NCI-H2171 (cell line): ENCODE data around the gene SLC35F1.

ENCODE experiments used
- DNase-seq: peaks from one replicate; lab custom pipeline; 2025; lab: John Stamatoyannopoulos, UW

SLC35F1 gene

DNA sequence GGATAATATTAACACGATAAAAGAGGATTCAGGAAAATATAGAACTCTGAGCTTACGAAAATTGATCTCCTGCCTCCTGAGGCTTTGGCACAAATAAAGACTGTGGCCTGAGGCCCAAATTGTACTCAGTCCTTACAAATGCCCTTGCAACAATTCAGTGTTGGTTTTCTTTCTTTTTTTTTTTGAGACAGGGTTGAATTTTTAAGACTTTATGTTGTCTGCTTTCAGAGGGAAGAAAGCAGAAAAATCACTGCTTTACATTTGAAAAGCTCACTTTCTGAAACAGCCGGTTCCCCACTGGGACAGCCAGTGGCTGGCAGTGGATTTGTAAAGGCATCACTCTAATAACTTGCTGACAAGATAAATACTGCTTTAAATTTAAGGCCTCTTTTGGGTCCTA is 290.5 kb downstream of the SLC35F1 start:
- no peak for DNase-seq

DNA sequence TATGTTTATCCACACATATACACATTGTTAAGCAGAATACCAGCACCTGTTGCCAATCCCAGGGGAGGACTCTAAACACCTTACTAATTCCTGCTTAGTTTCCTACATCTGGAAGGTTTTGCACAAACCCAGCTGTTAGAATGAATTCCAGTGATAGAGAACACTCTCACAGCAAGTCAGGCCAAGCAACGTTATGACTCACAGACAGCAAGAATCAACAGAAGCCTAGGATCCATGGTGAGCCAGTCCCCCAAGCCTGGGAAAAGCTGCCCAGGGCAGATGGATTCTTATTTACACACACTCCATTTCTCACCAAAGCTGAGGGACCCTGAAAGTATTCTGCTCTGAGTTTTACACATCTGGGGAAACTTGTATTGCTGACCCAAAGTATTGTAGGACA is 291.7 kb downstream of the SLC35F1 start:
- DNase-seq = no peak

DNA sequence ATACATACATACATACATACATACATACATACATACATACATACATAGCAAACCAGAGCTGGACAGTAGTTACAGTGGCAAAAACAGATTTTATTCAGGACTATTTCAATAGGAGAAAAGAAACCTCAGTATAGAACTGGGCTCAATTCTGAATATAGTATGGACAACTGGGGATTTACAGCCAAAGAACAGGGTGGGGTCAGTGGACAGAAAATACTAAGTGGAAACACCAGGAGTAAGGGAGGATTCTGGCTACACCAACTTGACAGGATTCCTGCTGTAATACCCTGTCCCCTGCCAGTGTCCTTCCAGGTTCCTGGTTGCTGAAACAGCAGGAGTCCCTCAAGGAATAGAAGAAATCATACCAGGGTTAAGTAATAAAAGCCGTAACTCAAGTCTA is 293.1 kb downstream of the SLC35F1 start:
- DNase-seq = no peak

DNA sequence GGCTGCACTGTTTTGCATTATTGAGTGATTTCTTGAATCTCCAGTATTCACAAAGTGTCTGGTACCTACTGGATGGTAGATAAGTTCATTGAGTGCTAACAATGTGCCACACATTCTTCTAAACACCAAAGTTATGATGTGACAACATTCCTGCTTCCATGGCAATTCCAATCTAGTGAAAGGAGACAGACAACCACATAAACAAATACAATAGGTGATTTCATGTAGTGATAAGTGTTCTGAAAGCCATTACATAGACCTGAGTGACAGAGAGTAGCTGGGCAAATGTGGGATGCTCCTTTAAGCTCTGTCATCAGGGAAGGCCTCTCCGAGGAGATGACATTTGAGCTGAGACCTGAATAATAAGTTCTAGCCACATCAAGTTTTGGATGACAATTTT is 295.5 kb downstream of the SLC35F1 start:
- DNase-seq = no peak

DNA sequence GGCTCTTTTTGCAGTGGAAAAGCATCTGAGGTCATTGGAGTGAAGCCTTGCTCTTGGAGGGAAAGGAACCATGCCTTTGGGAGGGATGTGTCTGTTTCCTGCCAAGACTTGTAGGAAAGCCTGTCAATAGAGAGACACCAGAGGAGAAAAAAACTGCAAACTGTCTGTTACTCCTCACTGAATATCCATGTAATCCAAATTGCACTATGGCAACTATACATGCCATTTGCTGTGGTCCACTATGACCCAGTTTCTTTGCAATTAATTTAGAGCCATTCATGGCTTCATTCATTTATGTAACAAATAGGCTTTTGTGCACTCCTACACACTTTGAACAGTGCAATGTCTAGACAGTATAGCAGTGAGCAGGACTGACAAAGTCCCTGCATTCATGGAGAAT is 296.5 kb downstream of the SLC35F1 start:
- DNase-seq = no peak

DNA sequence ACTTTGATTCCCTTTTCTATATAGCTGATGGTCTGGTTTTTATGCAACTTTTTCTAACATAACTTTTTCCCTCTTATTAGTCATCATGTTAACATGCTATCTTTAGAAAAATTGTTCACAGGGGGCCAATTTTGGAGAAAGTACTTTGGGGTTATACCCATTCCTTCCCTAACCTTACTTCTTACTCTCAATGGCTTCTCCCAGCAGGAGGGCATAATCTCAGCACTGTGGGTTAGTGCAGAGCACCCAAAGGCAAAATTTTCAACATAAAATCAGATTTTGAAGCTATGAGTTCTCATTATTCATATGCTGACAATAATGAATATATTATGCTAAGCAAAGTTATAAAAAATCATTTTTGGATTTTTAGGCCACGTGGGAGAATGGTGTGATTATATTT is 299.2 kb downstream of the SLC35F1 start:
- no peak for DNase-seq

DNA sequence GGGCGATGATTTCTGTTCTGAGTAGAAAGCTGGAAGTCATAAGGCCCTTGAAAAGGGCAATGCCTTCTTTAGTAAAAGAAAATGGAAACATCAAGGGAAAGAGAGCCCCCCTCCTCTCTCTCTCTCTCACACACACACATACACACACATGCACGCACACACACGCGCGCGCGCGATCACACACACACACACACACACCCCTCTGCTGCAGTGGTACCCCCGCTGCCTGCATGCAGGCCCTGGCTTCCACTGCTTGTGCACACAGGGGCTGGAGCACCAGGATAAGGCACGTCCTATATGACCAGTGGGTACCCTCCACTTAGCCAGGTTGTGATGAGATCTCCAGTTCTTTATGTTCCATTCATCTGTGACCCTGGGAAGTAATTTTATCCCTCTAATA is 300.9 kb downstream of the SLC35F1 start:
- no peak for DNase-seq

DNA sequence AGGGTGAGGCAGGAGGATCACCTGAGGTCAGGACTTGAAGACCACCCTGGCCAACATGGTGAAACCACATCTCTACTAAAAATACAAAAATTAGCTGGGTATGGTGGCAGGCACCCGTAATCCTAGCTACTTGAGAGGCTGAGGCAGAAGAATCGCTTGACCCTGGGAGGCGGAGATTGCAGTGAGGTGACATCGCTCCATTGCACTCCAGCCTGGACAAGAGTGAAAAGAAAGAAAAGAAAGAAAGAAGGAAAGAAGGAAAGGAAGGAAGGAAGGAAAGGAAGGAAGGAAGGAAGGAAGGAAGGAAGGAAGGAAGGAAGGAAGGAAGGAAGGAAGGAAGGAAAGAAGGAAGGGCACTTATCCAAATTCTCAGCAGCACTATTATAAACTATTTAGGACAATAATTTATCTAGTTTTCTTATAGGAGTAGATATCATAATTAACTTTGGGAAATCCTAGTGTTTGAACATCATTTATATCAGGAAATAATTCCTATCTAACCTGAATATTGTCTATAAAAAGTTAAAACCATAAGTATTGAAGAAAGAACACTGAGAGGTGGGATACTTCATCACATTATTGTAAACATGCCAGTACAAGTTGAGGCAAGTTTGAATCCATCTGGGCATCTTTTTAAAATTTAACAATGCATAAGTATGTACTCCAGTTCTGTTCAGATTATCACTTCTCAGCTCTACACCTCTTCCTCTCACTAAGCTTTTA is 305.5 kb downstream of the SLC35F1 start:
- DNase-seq = no peak

DNA sequence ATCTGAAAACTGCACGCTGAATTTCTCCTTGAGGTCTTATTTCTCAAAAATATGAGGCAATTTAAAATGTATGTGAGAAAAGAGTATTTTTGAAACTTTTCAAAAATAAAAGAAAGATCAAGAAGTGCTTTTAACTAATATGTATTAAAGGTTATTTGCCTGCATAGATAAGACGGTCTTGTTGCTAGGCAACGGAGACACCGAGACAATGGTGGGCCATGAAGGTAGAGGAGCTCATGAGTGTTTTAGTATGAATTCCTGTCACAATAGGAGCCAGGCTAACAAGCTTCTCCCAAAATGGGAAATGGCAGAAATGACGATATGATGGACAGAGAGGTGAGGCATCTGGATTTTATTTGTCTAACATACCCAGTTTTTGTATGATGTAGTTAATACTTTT is 308.2 kb downstream of the SLC35F1 start:
- no peak for DNase-seq

DNA sequence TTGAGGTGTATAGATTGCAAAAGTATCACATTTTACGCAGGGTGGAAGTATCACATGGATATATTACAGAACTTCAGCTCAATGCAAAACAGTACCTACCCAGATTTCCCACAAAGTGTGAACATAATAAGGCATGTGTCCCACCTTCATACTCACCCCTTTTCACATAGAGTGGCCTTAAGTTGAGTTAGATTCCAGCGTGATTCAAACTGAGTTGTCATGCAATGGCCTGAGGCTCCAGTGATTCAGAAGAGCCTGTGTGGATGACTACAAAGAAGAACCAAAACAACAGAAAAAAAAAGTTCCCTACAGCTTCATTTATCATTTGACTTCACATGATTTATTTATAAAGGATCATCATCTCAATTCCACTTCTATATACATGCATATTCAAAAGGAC is 309.7 kb downstream of the SLC35F1 start:
- no peak for DNase-seq

DNA sequence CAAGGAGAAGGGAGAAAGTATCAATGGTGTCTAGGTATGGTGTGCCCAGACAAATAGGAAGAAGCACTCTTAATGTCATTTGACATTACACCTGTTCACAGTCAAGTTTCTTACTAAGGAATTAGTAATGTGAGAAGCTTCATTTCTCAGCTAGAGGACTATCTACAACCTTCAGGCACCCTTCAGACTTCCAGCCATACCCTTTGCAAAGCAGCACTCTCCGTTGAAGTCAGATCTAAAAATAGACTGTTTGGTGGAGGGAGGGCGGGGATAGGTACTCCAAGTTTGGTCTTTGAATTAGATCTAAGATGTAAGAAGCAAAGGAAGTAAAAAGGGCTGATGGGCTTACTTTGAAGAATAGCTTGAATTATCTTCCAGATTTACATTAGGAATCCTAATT is 311.1 kb downstream of the SLC35F1 start:
- DNase-seq = no peak

DNA sequence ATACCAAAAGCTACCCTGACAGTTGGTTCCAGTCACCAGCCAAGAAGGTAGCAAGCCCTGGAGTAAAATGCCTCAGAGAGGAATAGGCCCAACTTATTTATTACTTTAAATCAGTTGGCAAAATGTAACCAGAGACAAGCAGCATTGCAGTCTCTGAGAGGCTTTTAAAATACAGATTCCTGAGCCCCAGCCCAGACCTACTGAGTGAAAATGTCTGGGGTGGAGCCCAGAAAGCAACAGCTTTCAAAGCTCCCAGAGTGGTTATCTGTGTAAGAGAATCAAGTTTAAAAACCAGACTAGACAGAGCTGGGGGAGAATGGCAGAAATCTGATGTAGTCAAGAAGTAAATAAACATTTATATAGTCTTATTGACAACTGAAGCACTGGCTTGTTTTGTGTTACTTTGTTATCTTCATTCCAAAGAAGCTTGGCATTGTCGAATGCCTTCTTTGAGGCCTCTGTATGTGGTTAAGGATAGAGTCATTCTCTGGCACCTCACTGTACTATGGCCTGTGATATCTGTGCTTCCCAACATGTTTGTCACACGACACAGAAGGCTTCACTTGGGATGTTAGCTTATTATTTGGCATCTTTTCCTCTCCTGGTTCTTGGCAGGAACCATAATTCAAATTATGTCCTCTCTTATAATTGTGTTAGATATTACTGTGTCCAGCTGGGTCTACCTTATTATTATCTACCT is 313.5 kb downstream of the SLC35F1 start:
- DNase-seq = no peak

DNA sequence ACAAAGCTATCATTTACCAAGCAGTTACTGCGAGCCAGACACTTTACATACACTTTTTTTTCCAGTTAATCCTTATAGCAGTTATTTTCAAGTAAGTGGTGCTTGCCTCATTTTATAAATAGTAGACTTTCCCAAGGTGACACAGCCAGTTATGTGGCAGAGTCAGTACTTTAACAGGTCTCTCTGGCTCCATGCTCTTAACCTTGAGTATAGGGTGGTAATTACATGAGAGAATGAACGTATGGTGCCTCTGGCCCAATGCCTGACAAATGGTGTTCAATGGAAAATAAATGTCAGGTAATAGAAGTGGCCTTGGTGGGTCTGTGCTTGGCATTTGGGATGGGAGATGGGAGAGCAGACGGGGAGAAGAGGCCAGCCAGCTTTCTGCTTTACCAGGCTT is 316.3 kb downstream of the SLC35F1 start:
- no peak for DNase-seq

DNA sequence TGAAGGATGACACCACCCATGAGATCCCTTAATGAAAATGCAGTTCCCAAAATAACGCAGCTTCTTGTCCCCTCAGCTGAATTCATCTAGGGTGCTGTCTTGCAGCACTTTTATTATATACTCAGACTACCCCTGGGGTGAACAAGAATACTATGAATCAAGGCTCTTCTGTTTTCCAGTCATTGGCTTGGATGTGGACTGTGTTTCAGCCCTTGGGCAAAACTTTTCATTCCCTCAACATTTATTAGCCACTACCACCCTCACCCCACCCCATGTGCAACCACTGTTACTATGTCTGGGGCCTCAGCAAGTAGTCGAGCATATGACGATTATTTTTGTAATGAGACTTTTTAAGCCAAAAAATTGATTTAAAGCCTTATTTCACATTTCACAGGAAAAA is 321.8 kb downstream of the SLC35F1 start:
- no peak for DNase-seq

DNA sequence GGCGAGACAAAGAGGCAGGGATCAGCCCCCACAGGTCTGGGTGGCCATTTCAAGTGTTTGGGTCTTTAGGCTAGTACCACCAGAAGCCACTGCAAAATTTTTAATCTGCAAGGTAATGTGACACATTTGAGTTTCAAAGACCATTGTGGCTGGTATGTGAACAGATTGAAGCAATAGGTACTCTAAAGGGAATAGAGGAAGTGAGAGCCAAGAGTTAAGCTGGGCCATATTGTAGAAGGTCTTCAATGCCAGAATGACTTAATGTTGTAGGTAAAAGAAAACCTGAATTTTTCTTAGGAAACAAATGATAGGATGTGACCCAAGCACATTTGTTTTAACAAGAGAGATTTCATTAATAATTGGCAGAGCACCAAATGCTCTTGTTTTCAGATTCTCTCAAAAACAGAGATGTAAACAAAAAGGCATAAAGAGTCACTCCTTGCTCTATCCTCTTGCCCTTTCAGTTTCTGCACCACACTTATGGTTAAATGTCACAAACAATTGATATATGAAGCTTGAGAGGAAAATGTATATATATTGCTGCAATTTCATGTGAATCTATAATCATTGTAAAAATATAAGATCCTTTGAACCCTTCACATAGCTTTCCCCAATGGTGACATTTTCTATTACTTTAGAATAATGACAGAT is 333.9 kb downstream of the SLC35F1 start:
- DNase-seq = no peak

DNA sequence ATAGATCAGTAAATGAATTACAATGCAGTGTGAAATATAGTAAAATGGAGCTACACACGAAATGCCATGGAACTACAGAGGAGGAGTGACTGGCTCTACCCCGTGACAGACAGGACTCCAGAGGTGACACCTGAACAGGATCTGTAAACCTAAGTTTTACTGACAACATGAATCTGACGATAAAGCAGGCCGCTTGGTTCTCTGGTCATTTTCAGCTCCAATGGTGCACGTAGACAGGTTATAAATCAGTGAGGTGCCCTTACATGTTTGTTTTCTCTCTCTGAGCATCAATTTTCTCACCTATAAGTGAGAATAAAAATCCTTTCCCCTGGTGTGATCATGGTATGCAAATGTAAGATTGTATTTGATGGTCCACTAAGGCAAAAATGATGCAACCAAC is 339.3 kb downstream of the SLC35F1 start:
- DNase-seq = no peak

DNA sequence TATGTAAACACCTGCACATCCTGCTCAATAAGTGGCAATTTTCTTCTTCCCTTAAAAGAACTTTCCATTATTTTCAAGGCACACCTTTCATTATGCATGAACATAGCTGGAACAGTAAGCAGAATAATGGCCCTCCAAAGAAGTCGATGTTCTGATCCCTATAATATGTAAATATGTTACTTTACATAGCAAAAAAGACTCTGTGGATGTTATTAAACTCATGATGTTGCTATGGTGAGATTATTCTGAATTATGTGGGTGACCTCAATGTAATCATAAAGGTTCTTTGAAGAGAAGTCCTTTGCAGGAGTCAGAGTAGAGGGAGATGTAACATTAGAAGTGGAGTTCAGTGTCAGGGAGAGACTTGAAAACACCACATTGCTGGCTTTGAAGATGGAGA is 341.1 kb downstream of the SLC35F1 start:
- DNase-seq = no peak

DNA sequence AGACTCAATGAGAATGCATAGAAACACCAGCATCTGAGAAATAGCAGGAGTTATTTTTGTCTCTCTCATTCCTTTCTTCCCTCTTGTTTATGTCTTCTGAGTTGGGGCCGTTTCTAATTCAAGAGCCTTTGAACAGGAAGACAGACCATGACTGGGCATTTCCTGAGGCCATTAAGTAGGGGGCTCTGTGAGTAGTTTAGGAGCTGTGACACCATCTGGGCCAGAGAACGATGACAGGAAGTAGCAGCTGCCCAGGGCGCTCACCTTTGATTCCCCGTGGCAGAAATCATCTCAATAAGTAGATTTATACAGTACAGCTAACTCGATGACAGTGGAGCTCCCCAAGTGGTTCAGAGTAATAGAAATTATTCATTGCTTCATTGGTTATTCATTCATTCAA is 342.6 kb downstream of the SLC35F1 start:
- no peak for DNase-seq

DNA sequence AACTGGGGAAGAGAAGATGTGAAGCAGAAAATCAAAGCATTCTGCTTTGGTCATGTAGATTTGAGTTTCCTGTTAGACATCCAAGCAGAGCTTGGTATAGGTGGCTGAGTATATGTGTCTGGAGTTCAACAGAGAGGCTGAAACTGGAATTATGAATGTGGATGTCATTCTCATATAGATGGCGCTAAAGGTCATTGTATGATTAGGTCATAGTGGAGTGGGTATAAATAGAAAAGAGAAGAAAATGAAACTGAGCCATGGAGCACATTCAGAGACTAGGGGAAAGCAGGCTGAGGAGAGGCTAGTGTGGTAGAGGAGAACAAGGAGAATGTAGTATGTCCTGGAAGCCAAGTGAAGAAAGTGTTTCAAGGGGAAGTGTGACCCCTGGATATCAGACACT is 345.4 kb downstream of the SLC35F1 start:
- no peak for DNase-seq

DNA sequence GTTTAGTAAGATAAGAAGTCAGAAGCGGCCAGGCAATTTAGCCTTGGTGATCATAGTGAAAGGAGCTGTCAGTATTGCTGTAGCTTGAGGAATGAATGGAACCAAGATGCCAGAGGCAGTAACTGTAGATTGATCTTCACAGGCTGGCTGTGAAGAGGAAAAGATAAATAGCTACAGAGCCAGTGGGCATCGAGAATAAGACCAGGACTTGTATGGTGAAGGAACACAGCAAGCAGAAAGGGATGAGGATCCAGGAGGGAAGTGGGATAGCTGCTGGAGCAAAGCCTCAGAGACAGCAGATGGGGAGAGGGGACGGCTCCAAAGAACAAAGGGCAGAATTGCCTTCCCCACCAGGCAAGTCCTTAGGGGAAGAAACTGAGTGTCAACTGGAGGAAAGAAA is 346.7 kb downstream of the SLC35F1 start:
- DNase-seq = no peak

DNA sequence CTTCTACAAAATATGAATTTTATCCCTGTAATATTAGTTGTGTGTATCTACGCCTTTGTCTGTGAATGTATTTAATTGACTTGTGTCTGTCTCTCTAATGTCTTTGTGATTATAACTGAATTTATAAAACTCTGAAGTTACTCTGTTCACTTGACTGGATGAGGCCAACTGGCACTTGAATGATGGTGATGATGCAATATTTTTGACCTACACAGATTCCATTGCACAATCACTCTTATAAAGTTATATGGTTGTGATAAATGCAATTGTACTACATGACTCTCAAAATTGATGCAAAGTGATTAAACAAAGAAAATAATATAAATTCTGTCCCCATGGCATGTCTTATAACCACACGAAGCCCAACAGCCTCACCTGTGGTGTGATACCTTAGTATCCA is 353.8 kb downstream of the SLC35F1 start:
- no peak for DNase-seq

DNA sequence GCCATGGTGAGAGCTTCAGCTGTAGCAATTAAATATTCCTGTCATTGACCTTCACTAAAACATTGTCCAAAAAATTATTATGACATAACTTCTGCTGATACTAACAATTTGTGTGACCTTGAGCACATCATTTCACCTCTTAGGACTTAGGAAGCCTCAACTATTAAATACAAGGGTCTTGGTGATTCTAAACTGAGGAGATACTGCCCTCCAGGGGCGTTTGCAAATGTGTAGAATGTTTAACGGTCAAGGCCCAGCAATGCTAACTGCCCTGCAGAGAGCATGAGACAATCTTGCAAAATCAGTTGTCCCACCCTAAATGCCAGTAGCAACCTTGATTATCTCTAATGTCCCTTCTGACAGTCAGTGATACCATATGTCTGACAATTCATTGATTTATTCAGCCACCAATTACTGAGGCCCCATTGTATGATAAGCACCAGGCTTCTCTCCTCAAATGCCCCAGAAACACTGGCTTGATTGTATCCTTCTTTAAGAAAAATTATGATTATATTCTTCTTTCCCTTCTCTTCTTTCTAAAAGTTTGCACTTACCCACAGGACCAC is 356.9 kb downstream of the SLC35F1 start:
- no peak for DNase-seq

DNA sequence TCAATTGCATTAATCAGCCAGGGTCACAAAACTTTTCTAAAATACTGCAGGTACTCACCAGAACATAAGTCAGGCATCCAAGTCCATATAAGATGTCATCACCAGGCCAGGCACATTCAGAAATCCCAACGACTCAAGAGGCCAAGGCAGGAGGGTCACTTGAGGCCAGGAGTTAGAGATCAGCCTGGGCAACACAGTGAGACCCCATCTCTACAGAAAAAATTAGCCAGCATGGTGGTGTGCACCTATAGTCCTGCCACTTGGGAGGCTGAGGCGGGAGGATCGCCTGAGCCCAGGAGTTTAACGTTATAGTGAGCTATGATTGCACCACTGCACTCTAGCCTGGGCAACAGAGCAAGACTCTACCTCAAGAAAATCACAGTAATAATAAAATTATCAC is 362.6 kb downstream of the SLC35F1 start:
- DNase-seq = no peak
